Fibroblast of lung (primary cell): ENCODE results near the gene ATP8A2. TPM values are rescaled to one million over a fixed set of nuclear protein-coding genes. Genes with fewer than 3 reads are reported as not detected.
A peak's percentile ranks its signal among the peaks of the same experiment; 100 is the strongest.

Experiments
- DNase-seq, 2 donors: peaks; one replicate each; pipeline versions ENCODE4 v3.0.0 to v3.0.0-alpha.2; 2010; ENCODE audit warnings: low read depth in 2 of 2
- H2AFZ ChIP-seq: 2 replicates; pipeline ENCODE4 v1.5.1; 2012; ENCODE audit warnings: low read length, control low read depth, inconsistent platforms
- H3K27ac ChIP-seq: 2 replicates; pipeline ENCODE4 v1.5.1; 2011; ENCODE audit warnings: low read length, control low read depth; ENCODE audit not compliant: insufficient read depth
- H3K27me3 ChIP-seq: 2 replicates; pipeline ENCODE4 v1.5.1; 2011; ENCODE audit warnings: mild to moderate bottlenecking, low read length; ENCODE audit not compliant: control insufficient read depth, insufficient read depth
- H3K36me3 ChIP-seq: 2 replicates; pipeline ENCODE4 v1.5.1; 2011; ENCODE audit warnings: low read length; ENCODE audit not compliant: control insufficient read depth, insufficient read depth
- H3K4me1 ChIP-seq: 2 replicates; pipeline ENCODE4 v1.5.1; 2011; ENCODE audit warnings: low read length; ENCODE audit not compliant: control insufficient read depth, insufficient read depth; ENCODE audit errors: extremely low read depth
- H3K4me2 ChIP-seq: 2 replicates; pipeline ENCODE4 v1.5.1; 2011; ENCODE audit warnings: low read length, control low read depth; ENCODE audit not compliant: insufficient read depth; ENCODE audit errors: extremely low read depth
- H3K4me3 ChIP-seq, 4 experiments: fragments of 200-600 bp in 1 of 4; sonication (generic) in 1 of 4; replicated peaks in 1 of 4; 2 replicates each; pipeline ENCODE4 v1.5.1; 2011 to 2016; ENCODE audit warnings: low read length in 4 of 4, low read depth in 3 of 4, mild to moderate bottlenecking in 3 of 4, control low read depth in 2 of 4, inconsistent platforms in 1 of 4, mixed read lengths in 1 of 4; ENCODE audit not compliant: insufficient read depth in 1 of 4; ENCODE audit errors: control extremely low read depth in 1 of 4
- H3K79me2 ChIP-seq: 2 replicates; pipeline ENCODE4 v1.5.1; 2012; ENCODE audit warnings: mild to moderate bottlenecking, low read length, inconsistent platforms; ENCODE audit not compliant: control insufficient read depth, insufficient read depth
- H3K9ac ChIP-seq: 2 replicates; pipeline ENCODE4 v1.5.1; 2011; ENCODE audit warnings: mild to moderate bottlenecking, low read length, control low read depth; ENCODE audit not compliant: insufficient read depth
- H3K9me3 ChIP-seq: 2 replicates; pipeline ENCODE4 v1.5.1; 2012; ENCODE audit warnings: low read depth, low read length; ENCODE audit not compliant: control insufficient read depth, insufficient read depth
- H4K20me1 ChIP-seq: 2 replicates; pipeline ENCODE4 v1.5.1; 2011; ENCODE audit warnings: low read length; ENCODE audit not compliant: control insufficient read depth, insufficient read depth; ENCODE audit errors: extremely low read depth
- EZH2 ChIP-seq: IDR thresholded peaks from 2 replicates; pipeline ENCODE4 v1.5.1; 2012; ENCODE audit warnings: low read length, control low read depth, mild to moderate bottlenecking; ENCODE audit errors: missing control alignments
- polyA plus RNA-seq, 2 donors: library from polyadenylated mRNA; depleted of rRNA in 1 of 2; stranded (reverse) in 1 of 2; unstranded in 1 of 2; fragments of >200 nt; gene quantifications; 2 replicates each; pipeline ENCODE4 v1.2.1, GENCODE V29; 2011 to 2012; ENCODE audit warnings: missing spikeins in 1 of 2
- total RNA-seq: library from RNA; depleted of rRNA; stranded (reverse); fragments of >200 nt; gene quantifications from 2 replicates; pipeline ENCODE4 v1.2.1, GENCODE V29; 2014
- TF ChIP-seq, protein P1 (sequence below), 2 donors: IDR thresholded peaks in 1 of 2; conservative IDR thresholded peaks in 1 of 2; 1 replicate in 1 of 2; 2 replicates in 1 of 2; pipeline ENCODE4 v1.5.1; 2011 to 2012; ENCODE audit warnings: low read length in 2 of 2, control low read depth in 1 of 2, inconsistent platforms in 1 of 2, low read depth in 1 of 2, mild to moderate bottlenecking in 1 of 2

Gene ATP8A2
- total and polyA plus RNA-seq, 2 donors (not counting 1 experiment from before 2014, with no cell fraction given) = under 0.01 to 0.01 TPM

DNA sequence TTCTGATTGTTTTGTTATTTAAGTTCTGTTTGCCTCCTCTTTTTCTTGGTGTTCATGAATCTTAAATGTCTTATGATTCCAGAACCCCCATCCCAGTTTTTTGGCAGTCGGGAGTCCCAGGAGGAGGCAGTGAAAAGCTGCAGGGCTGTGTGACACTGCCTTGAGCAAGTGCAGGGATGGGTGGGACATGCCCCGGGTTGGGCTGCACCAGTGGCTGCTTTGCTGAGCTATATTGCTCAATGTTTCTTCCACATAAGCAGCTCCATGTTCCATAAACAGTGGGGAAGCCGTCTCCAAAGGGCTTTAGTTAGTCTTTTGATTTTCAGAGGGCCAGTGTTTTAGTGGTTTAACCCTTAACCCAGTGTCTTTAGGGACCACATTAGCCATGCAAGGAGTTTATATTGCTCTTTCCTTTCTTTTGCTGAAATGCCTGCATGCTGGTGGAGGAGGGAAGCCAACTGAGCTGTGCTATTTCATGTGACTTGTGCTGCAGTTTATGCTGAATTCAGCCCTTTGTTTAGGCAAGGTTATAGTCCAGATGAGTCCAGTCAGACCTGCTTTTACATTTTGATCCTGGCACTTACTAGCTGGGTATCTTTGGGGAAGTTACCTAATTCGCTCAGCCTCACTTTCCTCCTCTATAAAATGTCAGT lies 13.1 kb downstream of the ATP8A2 start:
- DNase-seq = peak in 1 of 2 donors; percentile 47
- H4K20me1 ChIP-seq = no peaks in the 10 kb centered on the region
- no peaks in the 10 kb centered on the region for H3K9me3 ChIP-seq
- no peak overlapping the region for H3K4me3 ChIP-seq
- no peak overlapping the region for H3K27ac ChIP-seq
- no peaks in the 10 kb centered on the region for H3K27me3 ChIP-seq
- no peaks in the 10 kb centered on the region for H3K79me2 ChIP-seq
- no peak overlapping the region for H2AFZ ChIP-seq
- TF ChIP-seq EZH2 = no peak
- TF ChIP-seq, protein P1, sequence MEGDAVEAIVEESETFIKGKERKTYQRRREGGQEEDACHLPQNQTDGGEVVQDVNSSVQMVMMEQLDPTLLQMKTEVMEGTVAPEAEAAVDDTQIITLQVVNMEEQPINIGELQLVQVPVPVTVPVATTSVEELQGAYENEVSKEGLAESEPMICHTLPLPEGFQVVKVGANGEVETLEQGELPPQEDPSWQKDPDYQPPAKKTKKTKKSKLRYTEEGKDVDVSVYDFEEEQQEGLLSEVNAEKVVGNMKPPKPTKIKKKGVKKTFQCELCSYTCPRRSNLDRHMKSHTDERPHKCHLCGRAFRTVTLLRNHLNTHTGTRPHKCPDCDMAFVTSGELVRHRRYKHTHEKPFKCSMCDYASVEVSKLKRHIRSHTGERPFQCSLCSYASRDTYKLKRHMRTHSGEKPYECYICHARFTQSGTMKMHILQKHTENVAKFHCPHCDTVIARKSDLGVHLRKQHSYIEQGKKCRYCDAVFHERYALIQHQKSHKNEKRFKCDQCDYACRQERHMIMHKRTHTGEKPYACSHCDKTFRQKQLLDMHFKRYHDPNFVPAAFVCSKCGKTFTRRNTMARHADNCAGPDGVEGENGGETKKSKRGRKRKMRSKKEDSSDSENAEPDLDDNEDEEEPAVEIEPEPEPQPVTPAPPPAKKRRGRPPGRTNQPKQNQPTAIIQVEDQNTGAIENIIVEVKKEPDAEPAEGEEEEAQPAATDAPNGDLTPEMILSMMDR (conservative IDR thresholded peaks at IDR 0.05 in 1 of 2, IDR thresholded peaks at IDR 0.05 in 1 of 2; ENCODE audit: low read depth in 1 of 2, low read length in 2 of 2) = no peak
- H3K36me3 ChIP-seq = no peaks in the 10 kb centered on the region
- no peak overlapping the region for H3K4me2 ChIP-seq
- no peaks in the 10 kb centered on the region for H3K4me1 ChIP-seq
- H3K9ac ChIP-seq = no peak overlapping the region

DNA sequence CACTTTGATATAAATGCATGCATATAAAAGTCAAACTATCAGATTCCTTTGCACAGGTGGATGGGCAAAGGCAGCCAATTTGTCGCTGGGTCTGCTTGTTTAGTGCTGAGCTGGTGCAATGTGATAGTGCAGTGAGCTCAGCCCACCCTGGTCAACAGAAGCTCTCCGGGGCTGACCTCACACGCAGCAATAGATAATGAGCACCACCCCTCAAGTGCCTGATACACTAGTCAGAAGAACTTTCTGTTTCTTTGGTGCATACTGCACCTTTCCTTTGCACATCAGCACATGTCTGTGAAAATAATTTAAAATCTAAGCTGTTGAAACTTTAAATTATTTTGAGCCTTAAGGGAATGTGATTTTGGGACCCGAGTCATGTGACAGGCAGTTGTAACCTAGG lies 20.2 kb downstream of the ATP8A2 start:
- Histone ChIP-seq H3K27ac (no peak overlapping the region), H3K79me2 (no peaks in the 10 kb centered on the region), H3K4me3 (no peak overlapping the region)

DNA sequence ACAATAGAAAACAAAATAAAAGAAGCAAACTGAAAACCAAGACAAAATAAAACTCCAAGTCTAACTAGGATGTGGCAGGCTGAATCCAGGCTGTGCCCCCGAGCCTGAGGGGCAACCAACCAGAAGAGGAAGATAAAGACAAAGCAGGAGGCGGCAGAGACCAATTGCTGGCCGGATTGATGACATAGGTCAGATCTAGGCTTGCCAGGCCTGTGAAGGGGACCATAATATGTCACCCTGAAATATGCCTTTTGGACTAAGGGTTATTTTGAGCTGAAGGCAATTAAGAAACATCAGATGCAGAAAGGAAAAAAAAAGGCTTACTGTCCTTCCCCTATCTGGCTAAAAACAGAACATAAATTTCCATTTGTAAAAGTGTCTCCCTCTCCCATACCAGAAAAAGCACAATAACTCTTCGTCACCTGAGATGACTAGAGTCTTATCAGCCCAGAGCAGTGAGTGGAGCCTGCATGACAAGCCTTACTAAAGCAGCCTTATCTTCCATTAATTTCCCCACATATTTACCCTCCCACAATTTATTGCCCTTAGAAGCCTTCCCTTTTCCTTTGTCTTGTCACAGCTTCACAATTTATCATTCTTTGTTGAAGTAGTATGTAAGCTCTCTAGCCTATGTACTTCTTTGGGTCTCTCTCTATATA lies 22.8 kb downstream of the ATP8A2 start:
- H3K9me3 ChIP-seq = no peaks in the 10 kb centered on the region
- no peak overlapping the region for H2AFZ ChIP-seq
- no peaks in the 10 kb centered on the region for H4K20me1 ChIP-seq
- H3K27ac ChIP-seq = no peak overlapping the region
- H3K4me1 ChIP-seq = no peaks in the 10 kb centered on the region
- no peak overlapping the region for H3K9ac ChIP-seq
- no peak overlapping the region for H3K4me3 ChIP-seq
- TF ChIP-seq EZH2 = no peak
- TF ChIP-seq, protein P1 (conservative IDR thresholded peaks at IDR 0.05 in 1 of 2, IDR thresholded peaks at IDR 0.05 in 1 of 2; ENCODE audit: low read depth in 1 of 2, low read length in 2 of 2) = no peak
- H3K27me3 ChIP-seq = no peaks in the 10 kb centered on the region
- H3K79me2 ChIP-seq = no peaks in the 10 kb centered on the region
- no peak for DNase-seq
- H3K4me2 ChIP-seq = no peak overlapping the region
- H3K36me3 ChIP-seq = no peaks in the 10 kb centered on the region

More for the DNA sequence above, 20.2 kb downstream of the ATP8A2 start:
- H3K4me2 ChIP-seq = no peak overlapping the region
- H3K36me3 ChIP-seq = no peaks in the 10 kb centered on the region
- H2AFZ ChIP-seq = no peak overlapping the region
- H3K4me1 ChIP-seq = no peaks in the 10 kb centered on the region
- no peak overlapping the region for H3K9ac ChIP-seq
- no peak for DNase-seq
- TF ChIP-seq EZH2 = no peak
- TF ChIP-seq, protein P1 (conservative IDR thresholded peaks at IDR 0.05 in 1 of 2, IDR thresholded peaks at IDR 0.05 in 1 of 2; ENCODE audit: low read depth in 1 of 2, low read length in 2 of 2) = no peak
- no peaks in the 10 kb centered on the region for H3K27me3 ChIP-seq
- no peaks in the 10 kb centered on the region for H4K20me1 ChIP-seq
- H3K9me3 ChIP-seq = no peaks in the 10 kb centered on the region
